ENCODE data around the gene RUNX2. TPM values are rescaled to one million over a fixed set of nuclear protein-coding genes. Genes with fewer than 3 reads are reported as not detected.

The RUNX2 gene
- total RNA-seq, 1 donor from 2014 or later = 0.79 TPM

DNA sequence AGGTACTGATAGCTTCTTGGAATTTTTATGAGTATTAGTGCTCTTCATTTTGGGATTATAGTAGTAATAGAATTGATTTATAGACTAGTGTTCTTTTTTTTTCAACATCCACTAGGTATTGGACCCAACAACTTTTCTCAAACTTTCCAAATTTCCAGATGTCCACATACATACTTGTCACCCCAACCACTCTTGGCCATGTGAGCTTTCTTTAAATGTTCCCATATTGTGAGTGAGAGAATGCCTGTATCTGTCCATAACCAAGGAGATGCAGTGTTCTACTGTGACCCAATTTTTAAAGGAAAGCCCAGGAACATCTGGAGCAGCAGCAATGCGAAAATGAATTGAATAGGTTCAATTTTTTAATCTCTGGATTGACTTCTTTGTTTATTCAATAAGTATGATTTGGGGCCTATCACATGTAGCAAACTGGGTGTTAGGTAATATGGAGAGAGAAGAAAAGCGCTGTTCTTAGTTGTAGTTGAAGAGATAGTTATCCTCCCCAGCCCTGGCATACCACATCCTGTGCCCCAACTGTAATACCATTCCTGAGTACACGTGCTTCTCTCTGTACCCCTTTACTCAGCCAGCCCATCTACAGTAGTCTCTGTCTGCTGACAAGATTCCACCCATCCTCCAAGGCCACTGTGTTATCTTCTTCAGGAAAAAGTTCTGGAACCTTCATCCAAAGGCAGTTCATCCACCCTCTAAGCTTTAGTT lies 166.4 kb downstream of the RUNX2 start:
- ATAC-seq (no peak), DNase-seq (no peak)
- intact Hi-C loops (cut with micrococcal nuclease) = no loop called here

DNA sequence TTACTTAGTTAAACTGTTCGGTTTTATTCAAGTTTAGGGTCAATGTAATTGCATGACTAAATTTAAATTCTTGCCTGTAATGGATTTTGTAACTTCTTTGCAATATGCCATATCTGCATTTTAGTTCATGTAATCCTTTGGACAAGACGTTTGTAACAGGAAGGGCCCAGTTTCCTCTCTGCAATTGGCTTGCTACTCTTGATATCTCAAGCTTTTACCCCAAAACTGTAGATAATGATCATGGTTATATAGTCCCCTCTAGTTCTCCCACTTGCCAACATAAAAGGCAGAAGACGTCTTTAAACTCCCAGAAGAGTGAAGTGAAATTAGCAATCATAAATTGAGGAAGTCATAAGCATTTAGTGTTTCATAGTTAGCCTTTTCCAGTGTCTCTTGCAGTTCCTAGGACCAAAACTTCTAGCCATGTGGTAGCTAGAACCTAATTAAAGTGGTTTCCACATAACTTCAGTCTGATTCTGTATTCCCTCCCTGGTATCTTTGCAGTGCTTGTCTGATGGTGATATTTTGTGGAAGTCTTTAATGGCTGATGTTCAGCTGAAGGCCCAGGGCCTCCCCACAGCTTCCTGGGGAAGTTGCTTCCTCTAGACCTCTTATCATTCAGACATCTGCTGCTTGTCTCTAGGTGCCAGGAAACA lies 167.4 kb downstream of the RUNX2 start:
- DNase-seq (no peak), ATAC-seq (no peak)
- intact Hi-C loops (cut with micrococcal nuclease) = no loop called here

GRCh38 chr6:45496085-45496433 lies 167.9 kb downstream of the RUNX2 start:
- intact Hi-C loops (cut with micrococcal nuclease) = no loop called here
- no peak for DNase-seq

GRCh38 chr6:45498591-45498990 lies 170.5 kb downstream of the RUNX2 start:
- ATAC-seq = peak; percentile 31
- no peak for DNase-seq
- intact Hi-C loops (cut with micrococcal nuclease) = no loop called here

More at GRCh38 chr6:45496085-45496433, 167.9 kb downstream of the RUNX2 start:
- ATAC-seq = no peak

DNA sequence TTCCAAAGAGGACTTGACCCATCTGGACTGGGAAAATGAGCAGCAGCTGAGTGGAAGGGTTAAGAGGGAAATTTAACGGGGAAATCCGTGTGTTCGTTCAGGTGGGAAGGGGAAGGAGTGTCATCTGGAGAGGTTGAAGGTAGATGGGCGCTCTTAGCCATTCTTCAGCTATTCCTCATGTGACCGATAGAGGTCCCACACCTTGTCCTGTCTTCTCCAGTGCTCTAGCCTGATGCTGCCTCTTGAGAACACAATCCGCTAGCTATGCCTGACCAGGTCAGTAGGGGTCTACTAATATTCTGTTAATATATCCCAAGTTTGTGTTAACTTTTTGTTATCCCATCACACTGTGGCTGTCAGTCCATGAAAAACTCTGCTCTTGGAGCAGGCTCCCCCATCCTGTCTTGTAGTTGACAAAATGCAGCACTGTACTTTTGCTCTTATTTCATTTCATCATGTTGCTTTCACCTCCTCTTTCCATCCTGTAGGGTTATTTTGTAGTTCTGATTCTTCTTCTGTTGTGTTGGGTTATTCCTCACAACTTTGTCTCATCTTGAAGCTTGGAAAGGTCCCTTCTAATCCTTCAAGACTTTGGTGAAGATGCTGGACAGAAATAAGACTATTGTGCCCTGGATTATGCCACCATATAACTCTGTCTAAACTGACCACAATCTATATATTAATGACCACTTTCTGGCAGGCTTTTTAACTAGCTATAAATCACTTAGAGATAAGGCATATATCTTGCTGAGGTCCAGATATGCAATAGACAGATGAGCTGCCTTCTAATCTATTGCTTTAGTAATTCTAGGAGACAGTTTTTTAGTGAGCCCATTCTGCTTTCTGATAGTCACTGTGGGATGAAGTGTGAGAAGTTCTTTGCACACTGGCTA lies 173.0 kb downstream of the RUNX2 start:
- intact Hi-C loops (cut with micrococcal nuclease) = no loop called here
- ATAC-seq (no peak), DNase-seq (no peak)

DNA sequence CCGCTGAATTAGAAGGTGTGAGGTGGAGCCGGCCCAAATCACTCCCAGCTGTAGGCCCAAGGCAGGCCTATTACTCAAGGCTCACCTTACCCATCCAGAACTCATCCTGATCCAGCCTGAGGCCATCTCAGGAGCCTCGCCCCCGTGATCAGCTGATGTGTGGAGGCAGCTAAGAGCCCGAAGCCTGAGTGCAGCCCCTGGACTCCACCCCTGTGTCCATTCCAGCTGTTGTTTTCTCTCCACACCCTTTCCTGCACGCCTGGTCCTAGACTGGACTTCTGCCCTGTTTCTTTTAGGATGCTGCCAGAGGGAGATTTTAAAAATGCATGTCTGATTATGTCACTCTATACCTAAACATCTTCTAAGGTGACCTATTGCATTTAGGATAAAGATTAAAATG lies 174.3 kb downstream of the RUNX2 start:
- intact Hi-C loops (cut with micrococcal nuclease) = no loop called here
- no peak for DNase-seq
- ATAC-seq = no peak

GRCh38 chr6:45504947-45505346 lies 176.8 kb downstream of the RUNX2 start:
- no peak for DNase-seq
- intact Hi-C loops (cut with micrococcal nuclease) = no loop called here
- no peak for ATAC-seq

GRCh38 chr6:45505470-45505869 lies 177.3 kb downstream of the RUNX2 start:
- intact Hi-C loops (cut with micrococcal nuclease) = no loop called here
- ATAC-seq (no peak), DNase-seq (no peak)

DNA sequence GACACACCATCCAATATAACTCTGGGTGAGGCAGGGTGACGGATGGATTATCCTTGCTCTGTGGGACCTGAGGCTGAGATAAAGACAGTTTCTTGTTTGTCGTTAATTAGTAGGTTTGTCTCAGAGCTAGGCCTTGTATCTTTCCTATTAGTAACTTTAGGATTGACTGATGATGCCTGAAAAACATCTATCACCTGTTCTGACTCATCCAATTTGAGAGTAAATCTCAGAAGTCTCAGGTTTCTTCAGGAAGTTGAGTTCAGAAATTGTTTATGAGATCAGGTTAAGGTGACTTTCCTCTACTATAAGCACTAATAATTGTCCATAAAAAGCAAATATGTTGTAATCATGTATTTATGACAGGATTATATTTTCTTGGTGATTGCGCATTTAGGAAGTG lies 179.1 kb downstream of the RUNX2 start:
- no peak for ATAC-seq
- intact Hi-C loops (cut with micrococcal nuclease) = no loop called here
- no peak for DNase-seq

DNA sequence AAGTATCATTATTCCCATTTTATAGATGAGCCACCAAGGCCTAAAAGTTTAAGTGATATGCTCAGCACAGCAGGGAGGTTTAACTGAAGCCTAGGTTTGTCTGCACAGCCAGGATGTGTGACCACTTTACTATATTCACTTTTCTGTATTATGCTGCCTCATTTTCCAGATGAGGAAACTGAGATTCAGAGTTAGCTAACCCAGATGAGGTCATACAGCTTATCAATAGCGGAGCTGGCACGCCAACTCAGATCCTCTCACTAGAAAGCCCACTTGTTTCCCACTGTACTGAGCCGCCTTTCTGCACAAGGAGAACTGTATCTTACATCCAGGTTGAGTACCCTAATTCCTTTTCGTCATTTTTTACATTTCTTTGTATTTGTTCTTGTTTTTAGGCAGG lies 181.3 kb downstream of the RUNX2 start:
- intact Hi-C loops (cut with micrococcal nuclease) = no loop called here
- ATAC-seq (no peak), DNase-seq (no peak)

DNA sequence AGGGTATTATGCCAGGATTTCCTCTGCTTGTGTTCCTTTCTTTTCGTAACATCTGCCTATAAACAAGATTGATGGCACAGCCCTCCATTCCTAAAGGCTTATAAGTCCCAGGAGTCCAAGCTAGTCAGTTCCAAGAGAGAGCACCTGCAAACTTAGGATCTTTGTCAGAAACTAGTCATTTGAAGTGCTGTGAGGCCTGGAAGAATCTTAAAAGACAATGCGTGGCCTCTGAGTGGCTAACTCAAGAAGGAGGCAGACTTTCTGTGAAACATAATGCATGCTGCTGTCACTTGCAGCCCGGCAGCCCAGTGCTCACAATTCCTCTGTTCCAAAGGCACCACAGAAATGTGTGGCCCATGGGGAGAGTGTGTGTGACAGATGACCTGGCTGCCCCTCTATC lies 184.6 kb downstream of the RUNX2 start:
- ATAC-seq (no peak), DNase-seq (no peak)
- intact Hi-C loops (cut with micrococcal nuclease) = no loop called here

- ATAC-seq (no peak), DNase-seq (no peak)
- intact Hi-C loops (cut with micrococcal nuclease) = no loop called here
Observed at GRCh38 chr6:45513213-45513618, 185.1 kb downstream of the RUNX2 start.

DNA sequence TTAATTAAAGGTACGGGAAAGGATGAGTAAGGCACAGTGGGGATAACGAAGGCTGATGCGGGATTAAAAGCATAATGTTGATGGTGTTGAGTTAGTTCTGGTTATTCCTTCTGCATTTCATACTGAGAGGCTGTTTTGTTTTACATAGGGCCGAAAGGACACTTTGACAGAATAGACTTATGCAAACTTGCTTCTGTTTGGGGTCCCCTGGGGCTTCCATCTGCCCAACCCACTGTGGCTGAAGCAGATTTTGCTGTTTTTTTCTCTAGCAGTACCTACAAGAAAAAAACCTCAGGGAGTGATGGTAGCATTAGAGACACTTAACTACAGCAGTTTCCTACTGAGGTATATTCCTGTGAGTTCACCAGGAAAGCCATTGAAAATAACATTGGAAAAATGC lies 185.7 kb downstream of the RUNX2 start:
- no peak for ATAC-seq
- DNase-seq = no peak
- intact Hi-C loops (cut with micrococcal nuclease) = no loop called here

- no peak for ATAC-seq
- intact Hi-C loops (cut with micrococcal nuclease) = no loop called here
- no peak for DNase-seq
Observed at GRCh38 chr6:45514454-45515230, 186.5 kb downstream of the RUNX2 start.

DNA sequence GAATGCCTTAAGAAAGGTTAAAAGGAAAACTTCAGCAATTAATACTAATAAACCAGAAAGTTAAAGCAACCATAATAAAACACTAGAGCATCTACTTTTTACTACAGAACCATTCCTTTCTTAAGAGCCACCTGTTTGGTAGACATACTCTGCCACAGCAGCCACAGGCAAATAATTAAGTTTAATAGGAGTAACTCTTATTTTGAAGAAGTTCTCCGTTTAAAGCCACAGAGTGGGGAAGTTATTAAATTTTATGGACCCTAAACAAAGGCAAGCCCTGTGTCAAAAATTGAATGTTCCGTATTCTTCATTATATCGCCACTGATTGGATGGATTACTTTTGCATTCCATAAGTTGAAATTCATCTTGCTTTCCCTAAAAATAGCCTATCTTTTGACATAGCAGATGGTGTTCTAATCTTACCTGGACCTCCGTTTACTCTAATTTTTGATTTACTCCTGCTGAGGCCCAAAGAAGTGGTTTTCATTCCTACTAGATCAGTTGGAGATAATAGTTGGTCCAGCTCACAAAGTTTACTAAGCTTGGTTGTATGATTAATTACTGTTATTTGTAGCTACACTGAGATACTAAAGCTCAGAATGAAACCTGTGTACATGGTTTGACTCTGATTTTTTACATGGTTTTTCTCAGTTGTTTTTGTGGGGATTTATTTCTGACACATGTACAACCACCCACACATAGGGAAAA lies 190.0 kb downstream of the RUNX2 start:
- DNase-seq (no peak), ATAC-seq (no peak)
- intact Hi-C loops (cut with micrococcal nuclease) = no loop called here

DNA sequence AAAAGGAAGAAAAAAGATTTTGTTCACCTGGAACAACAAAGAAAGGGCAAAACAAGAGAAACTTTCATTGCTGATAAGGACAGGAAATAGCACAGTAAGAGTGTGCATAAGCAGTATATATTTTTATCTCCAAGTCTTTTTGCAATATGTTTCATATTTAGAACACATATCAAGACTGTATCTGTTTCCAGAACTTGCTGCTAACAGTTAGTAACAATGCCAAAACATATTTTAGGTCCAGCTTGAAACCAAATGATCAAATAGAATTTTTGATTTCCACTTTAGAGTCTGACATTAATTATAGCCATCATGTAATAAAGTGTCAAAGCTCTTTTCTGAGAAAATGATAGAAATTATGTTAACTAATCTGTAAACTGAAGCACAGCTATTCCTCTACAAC lies 193.1 kb downstream of the RUNX2 start:
- intact Hi-C loops (cut with micrococcal nuclease) = no loop called here
- DNase-seq (no peak), ATAC-seq (no peak)

DNA sequence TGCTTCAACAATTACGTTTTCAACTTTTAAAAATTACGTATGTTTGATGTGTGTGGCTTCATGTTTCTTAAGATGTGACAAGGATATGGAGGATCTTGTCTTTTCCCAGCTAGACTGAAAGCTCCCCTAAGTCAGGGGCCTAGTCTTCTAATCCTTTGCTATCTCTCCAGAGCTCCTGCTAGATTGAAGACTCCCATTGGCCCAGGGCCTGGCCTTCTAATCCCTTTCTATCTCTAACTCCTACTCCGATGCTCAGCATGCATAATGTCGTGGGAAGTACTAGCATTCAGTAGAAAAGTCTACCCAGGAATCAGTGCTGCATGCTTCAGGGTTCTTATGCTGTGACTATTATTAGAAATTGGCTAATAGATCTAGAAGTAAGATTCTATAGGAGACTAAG lies 194.4 kb downstream of the RUNX2 start:
- DNase-seq (no peak), ATAC-seq (no peak)
- intact Hi-C loops (cut with micrococcal nuclease) = no loop called here

GRCh38 chr6:45527210-45527609 lies 199.1 kb downstream of the RUNX2 start:
- intact Hi-C loops (cut with micrococcal nuclease) = no loop called here
- ATAC-seq (no peak), DNase-seq (no peak)

- ATAC-seq = no peak
- intact Hi-C loops (cut with micrococcal nuclease) = no loop called here
Observed at GRCh38 chr6:45531999-45532595, 204.0 kb downstream of the RUNX2 start.

More at GRCh38 chr6:45531999-45532595, 204.0 kb downstream of the RUNX2 start:
- no peak for DNase-seq

Data from left ventricle myocardium superior (tissue), 1 donor.